K562 (cell line): ENCODE measurements around the gene MGP. TPM values are rescaled to one million over a fixed set of nuclear protein-coding genes. Genes with fewer than 3 reads are reported as not detected.

ENCODE experiments used
- ATAC-seq: fragments of 200-7000 bp; cut with Tn5 transposase; 3 replicates; pipeline ENCODE4 v1.9.1; 2020; ENCODE audit warnings: moderate library complexity
- BruUV-seq: library from RNA; stranded (reverse); fragments of 400-500 nt; replicated peaks from 2 replicates; lab custom pipeline; 2021; lab: Mats Ljungman, UMichigan
- CTCF ChIA-PET: fragments of 300-600 bp; formaldehyde crosslinking; extraction: SDS; loops from one replicate; lab custom pipeline; 2021; ENCODE audit warnings: low intra/inter-chr PET ratio; lab: Yijun Ruan, JAX
- POLR2A ChIA-PET: fragments of 300-600, 350-650 bp; sonication (Branson Sonifier 250); formaldehyde crosslinking; extraction: SDS; loops from one replicate; lab custom pipeline; 2021; ENCODE audit warnings: antibody characterized with exemption, inconsistent platforms; lab: Yijun Ruan, JAX
- DNase-seq, 4 experiments: peaks; one replicate each; pipeline versions ENCODE4 v3.0.0 to v3.0.0-alpha.2; 2011 to 2018; ENCODE audit warnings: low spot score in 3 of 4, mixed read lengths in 3 of 4; ENCODE audit errors: extremely low read depth in 1 of 4
- FAIRE-seq: peaks from 2 replicates; lab custom pipeline; 2011; peaks lifted over from hg19 to GRCh38; lab: Jason Lieb, UNC
- H2AFZ ChIP-seq: 2 replicates; pipeline ENCODE4 v1.6.0; 2011; ENCODE audit warnings: low read depth, low read length, control low read depth, inconsistent platforms
- H3K27ac ChIP-seq: fragments of 200-600 bp; 3 replicates; pipeline ENCODE4 v1.8.0; 2011; ENCODE audit warnings: low read depth, mild to moderate bottlenecking, control low read depth, inconsistent platforms, low read length, moderate library complexity, mixed read lengths; ENCODE audit errors: extremely low read depth
- H3K27me3 ChIP-seq, 2 experiments: fragments of 300-600 bp in 1 of 2; 2 replicates in 1 of 2; 3 replicates in 1 of 2; pipeline versions ENCODE4 v1.6.0 to v1.8.0; 2011; ENCODE audit warnings: inconsistent platforms in 2 of 2, low read length in 2 of 2, mild to moderate bottlenecking in 1 of 2, mixed read lengths in 1 of 2, moderate library complexity in 1 of 2; ENCODE audit not compliant: control insufficient read depth in 2 of 2, insufficient read depth in 2 of 2
- H3K36me3 ChIP-seq: fragments of 300-600 bp; 3 replicates; pipeline ENCODE4 v1.8.0; 2011; ENCODE audit warnings: mild to moderate bottlenecking, low read length, inconsistent platforms; ENCODE audit not compliant: control insufficient read depth, insufficient read depth
- H3K4me1 ChIP-seq, 2 experiments: fragments of 200-600 bp in 1 of 2; replicated peaks in 1 of 2; 2 replicates in 1 of 2; 3 replicates in 1 of 2; pipeline versions ENCODE4 v1.5.1 to v1.8.0; 2011; ENCODE audit warnings: inconsistent platforms in 2 of 2, low read length in 2 of 2, mild to moderate bottlenecking in 1 of 2, mixed read lengths in 1 of 2, moderate library complexity in 1 of 2; ENCODE audit not compliant: control insufficient read depth in 2 of 2, insufficient read depth in 2 of 2
- H3K4me2 ChIP-seq: 2 replicates; pipeline ENCODE4 v1.6.1; 2011; ENCODE audit warnings: low read length, control low read depth, inconsistent platforms, mixed read lengths; ENCODE audit not compliant: insufficient read depth
- H3K4me3 ChIP-seq: fragments of 200-600 bp; sonication (generic), shearing (Covaris generic); 2 replicates; pipeline ENCODE4 v1.5.1; 2016; ENCODE audit warnings: control low read depth, inconsistent platforms
- H3K79me2 ChIP-seq: fragments of 200-600 bp; 3 replicates; pipeline ENCODE4 v1.8.0; 2011; ENCODE audit warnings: low read length, inconsistent platforms; ENCODE audit not compliant: control insufficient read depth, insufficient read depth
- H3K9ac ChIP-seq, 2 experiments: 2 replicates each; pipeline versions ENCODE4 v1.6.0 to v1.6.1; 2011; ENCODE audit warnings: low read depth in 2 of 2, low read length in 2 of 2, control low read depth in 1 of 2, inconsistent platforms in 1 of 2, mild to moderate bottlenecking in 1 of 2, mixed read lengths in 1 of 2; ENCODE audit not compliant: insufficient read depth in 1 of 2
- H3K9me1 ChIP-seq: one replicate; pipeline ENCODE4 v1.6.0; 2011; ENCODE audit warnings: inconsistent platforms, mild to moderate bottlenecking, low read length, moderate library complexity; ENCODE audit not compliant: control insufficient read depth, insufficient read depth
- H3K9me3 ChIP-seq: replicated peaks from 2 replicates; pipeline ENCODE4 v1.5.1; 2011; ENCODE audit warnings: low read depth, low read length, inconsistent platforms; ENCODE audit not compliant: control insufficient read depth, insufficient read depth
- H4K20me1 ChIP-seq: replicated peaks from 2 replicates; pipeline ENCODE4 v1.6.1; 2011; ENCODE audit warnings: low read length, inconsistent platforms, mixed read lengths; ENCODE audit not compliant: control insufficient read depth, insufficient read depth
- FOS ChIP-seq: IDR thresholded peaks from 3 replicates; pipeline ENCODE4 v1.6.1; 2011; ENCODE audit not compliant: insufficient read length; ENCODE audit errors: extremely low read depth
- KLF10 ChIP-seq: fragments of 250-450 bp; sonication (Bioruptor Pico); IDR thresholded peaks from 2 replicates; pipeline ENCODE4 v1.6.1; 2021; ENCODE audit warnings: matching md5 sums
- NONO ChIP-seq, 2 experiments: fragments of 200-400 bp in 1 of 2; fragments of 450-650 bp in 1 of 2; formaldehyde crosslinking in 1 of 2; IDR thresholded peaks; 2 replicates each; pipeline ENCODE4 v1.6.1; 2017; ENCODE audit warnings: low read depth in 2 of 2, mild to moderate bottlenecking in 2 of 2, moderate library complexity in 2 of 2, low read length in 1 of 2
- RAD51 ChIP-seq: fragments of 450-650 bp; IDR thresholded peaks from 2 replicates; pipeline ENCODE4 v1.7.1; 2016; ENCODE audit warnings: low read depth, mild to moderate bottlenecking, borderline replicate concordance
- THRAP3 ChIP-seq: fragments of 450-650 bp; IDR thresholded peaks from 2 replicates; pipeline ENCODE4 v1.6.1; 2016; ENCODE audit warnings: mild to moderate bottlenecking, inconsistent platforms, borderline replicate concordance
- ZKSCAN3 ChIP-seq: fragments of 250-450 bp; sonication (Bioruptor Pico); IDR thresholded peaks from 2 replicates; pipeline ENCODE4 v1.4.0; 2020
- WGBS: fragments of 100-300 bp; shearing (Covaris generic); methylation state at CpG from one replicate; pipeline ENCODE4 v1.1.6; 2016; ENCODE audit warnings: low coverage, mixed read lengths; ENCODE audit not compliant: insufficient coverage; ENCODE audit errors: missing lambda C conversion rate; 5-methylcytosine and 5-hydroxymethylcytosine counted together
- in situ Hi-C: fragments of 300-500 bp; cut with MboI; formaldehyde crosslinking; loops from 4 replicates; pipeline ENCODE4 v1.15.0; 2018; ENCODE audit warnings: inconsistent platforms, mixed read lengths
- intact Hi-C: fragments of 100-400 bp; cut with micrococcal nuclease; formaldehyde crosslinking; loops from 2 replicates; pipeline ENCODE4 v1.14.2; 2022
- polyA plus RNA-seq, 8 experiments: library from polyadenylated mRNA; depleted of rRNA in 4 of 8; stranded (reverse) in 5 of 8; unstranded in 3 of 8; fragments of >200 nt; fragmentation: Nextera tagmentation in 2 of 8; fragmentation: Illumina TruSeq in 1 of 8; extraction: Ambion mirVana in 2 of 8; extraction: Trizol in 1 of 8; gene quantifications; 2 replicates each; pipeline versions ENCODE4 v1.2.1 to v1.2.3, GENCODE V29; 2011 to 2014; ENCODE audit warnings: inconsistent platforms in 1 of 8, missing spikeins in 1 of 8
- total RNA-seq, 7 experiments: library from RNA; depleted of rRNA in 6 of 7; stranded (reverse); fragments of >200 nt in 6 of 7; fragmentation: Illumina TruSeq in 2 of 7; extraction: Trizol in 2 of 7; gene quantifications; 2 replicates each; pipeline versions ENCODE4 v1.2.1 to v1.2.3, GENCODE V29; 2011 to 2021; ENCODE audit warnings: low replicate concordance in 1 of 7
- TF ChIP-seq, protein P1 (sequence below): fragments of 250-450 bp; sonication (Bioruptor Pico); IDR thresholded peaks from 2 replicates; pipeline ENCODE4 v1.5.0; 2020; ENCODE audit warnings: mild to moderate bottlenecking, borderline replicate concordance
- TF ChIP-seq, protein P2 (sequence below): fragments of 250-450 bp; sonication (Bioruptor Pico); IDR thresholded peaks from 2 replicates; pipeline ENCODE4 v1.8.0; 2021; ENCODE audit warnings: moderate library complexity, mild to moderate bottlenecking, inconsistent platforms

Gene MGP
- total and polyA plus RNA-seq, 9 of the 15 experiments (the other 6 are each of a cell fraction or from before 2014, with no cell fraction given), result 1.2 TPM; not detected in 8

GRCh38 chr12:14902465-14902864, 16.8 kb upstream of the MGP start (continued):
- TF ChIP-seq THRAP3 (no peak), RAD51 (no peak), NONO (IDR thresholded peaks at IDR 0.05; ENCODE audit: low read depth in 2 of 2, low read length in 1 of 2) (no peak), ZKSCAN3 (CRISPR knock-in tag) (no peak)
- TF ChIP-seq, protein P1, sequence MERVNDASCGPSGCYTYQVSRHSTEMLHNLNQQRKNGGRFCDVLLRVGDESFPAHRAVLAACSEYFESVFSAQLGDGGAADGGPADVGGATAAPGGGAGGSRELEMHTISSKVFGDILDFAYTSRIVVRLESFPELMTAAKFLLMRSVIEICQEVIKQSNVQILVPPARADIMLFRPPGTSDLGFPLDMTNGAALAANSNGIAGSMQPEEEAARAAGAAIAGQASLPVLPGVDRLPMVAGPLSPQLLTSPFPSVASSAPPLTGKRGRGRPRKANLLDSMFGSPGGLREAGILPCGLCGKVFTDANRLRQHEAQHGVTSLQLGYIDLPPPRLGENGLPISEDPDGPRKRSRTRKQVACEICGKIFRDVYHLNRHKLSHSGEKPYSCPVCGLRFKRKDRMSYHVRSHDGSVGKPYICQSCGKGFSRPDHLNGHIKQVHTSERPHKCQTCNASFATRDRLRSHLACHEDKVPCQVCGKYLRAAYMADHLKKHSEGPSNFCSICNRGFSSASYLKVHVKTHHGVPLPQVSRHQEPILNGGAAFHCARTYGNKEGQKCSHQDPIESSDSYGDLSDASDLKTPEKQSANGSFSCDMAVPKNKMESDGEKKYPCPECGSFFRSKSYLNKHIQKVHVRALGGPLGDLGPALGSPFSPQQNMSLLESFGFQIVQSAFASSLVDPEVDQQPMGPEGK (CRISPR knock-in tag), result no peak
- TF ChIP-seq, protein P2, sequence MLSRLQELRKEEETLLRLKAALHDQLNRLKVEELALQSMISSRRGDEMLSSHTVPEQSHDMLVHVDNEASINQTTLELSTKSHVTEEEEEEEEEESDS (CRISPR knock-in tag), result no peak

DNA sequence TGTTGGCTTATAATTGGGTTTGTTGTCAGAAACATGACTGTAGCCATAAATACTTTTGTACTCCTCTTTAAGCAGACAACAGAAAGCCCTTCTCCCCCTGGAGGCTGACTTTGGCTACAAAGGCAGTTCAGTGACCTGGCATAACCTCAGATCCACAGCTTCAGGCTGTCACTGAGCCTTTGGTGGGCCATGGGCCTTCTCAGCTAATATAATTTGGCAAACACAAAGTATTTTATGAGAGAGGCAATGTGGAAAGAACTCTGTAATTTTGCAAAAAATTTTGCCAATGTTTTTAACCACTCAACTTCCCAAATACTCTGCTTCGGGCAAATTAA, 15.5 kb upstream of the MGP start:
- Histone ChIP-seq H3K9me3 (no peaks in the 10 kb centered on the region), H2AFZ (no peak overlapping the region), H3K36me3 (no peaks in the 10 kb centered on the region), H3K9ac (no peak overlapping the region), H3K4me2 (no peak overlapping the region), H3K27me3 (no peaks in the 10 kb centered on the region), H3K9me1 (no peaks in the 10 kb centered on the region), H3K79me2 (no peaks in the 10 kb centered on the region), H3K27ac (no peak overlapping the region), H3K4me3 (no peak overlapping the region), H4K20me1 (no peaks in the 10 kb centered on the region), H3K4me1 (no peaks in the 10 kb centered on the region; a peak in 2 of 5 replicates)
- TF ChIP-seq KLF10 (CRISPR knock-in tag) (no peak), FOS (no peak)
- BruUV-seq, result no TSS peak
- CTCF ChIA-PET, result no interaction called here
- FAIRE-seq (no peak), DNase-seq (no peak), ATAC-seq (no peak)
- WGBS, result 50% methylated on average over 1 of the region's 1 CpG
- intact Hi-C loops, result no loop called here
- in situ Hi-C loops, result no loop called here
- POLR2A ChIA-PET, result interaction anchor here (0.7 to 1.1 kb wide), 2 partner anchors 47 to 85 kb away, joined by 3 read pairs; no protein-coding TSS in a partner anchor
